Endothelial cell of umbilical vein (primary cell): ENCODE measurements around the gene GPS1. TPM values are rescaled to one million over a fixed set of nuclear protein-coding genes. Genes with fewer than 3 reads are reported as not detected.

Source experiments
- BruUV-seq: library from RNA; stranded (reverse); fragments of 400-500 nt; replicated peaks from 2 replicates; lab custom pipeline; 2021; lab: Mats Ljungman, UMichigan
- CTCF ChIA-PET: fragments of 300-600, 350-600 bp; sonication (Branson Sonifier 250); formaldehyde crosslinking; loops from one replicate; lab custom pipeline; 2021; ENCODE audit warnings: antibody characterized with exemption, inconsistent platforms; lab: Charles Lee
- POLR2A ChIA-PET: fragments of 300-600, 350-600 bp; sonication (Branson Sonifier 250); formaldehyde crosslinking; loops from one replicate; lab custom pipeline; 2021; ENCODE audit warnings: antibody characterized with exemption, inconsistent platforms; lab: Charles Lee
- DNase-seq: peaks from one replicate; pipeline ENCODE4 v3.0.0-alpha.2; 2011; ENCODE audit warnings: low read depth, low spot score
- FAIRE-seq: peaks from 2 replicates; lab custom pipeline; 2011; peaks lifted over from hg19 to GRCh38; lab: Jason Lieb, UNC
- H2AFZ ChIP-seq: 2 replicates; pipeline ENCODE4 v1.6.0; 2012; ENCODE audit warnings: low read depth, low read length, control low read depth, inconsistent platforms
- H3K27ac ChIP-seq: 2 replicates; pipeline ENCODE4 v1.5.1; 2011; ENCODE audit warnings: low read depth, mild to moderate bottlenecking, control low read depth, low read length, moderate library complexity; ENCODE audit not compliant: insufficient read depth
- H3K27me3 ChIP-seq, 2 experiments: 2 replicates each; pipeline versions ENCODE4 v1.6.0 to v1.6.1; 2011; ENCODE audit warnings: low read length in 2 of 2, mixed read lengths in 1 of 2; ENCODE audit not compliant: control insufficient read depth in 2 of 2, insufficient read depth in 2 of 2
- H3K36me3 ChIP-seq, 2 experiments: 2 replicates in 1 of 2; 3 replicates in 1 of 2; pipeline ENCODE4 v1.5.1; 2011; ENCODE audit warnings: low read length in 2 of 2, mild to moderate bottlenecking in 1 of 2, moderate library complexity in 1 of 2; ENCODE audit not compliant: control insufficient read depth in 2 of 2, insufficient read depth in 2 of 2; ENCODE audit errors: extremely low read depth in 1 of 2
- H3K4me1 ChIP-seq: 3 replicates; pipeline ENCODE4 v1.5.1; 2011; ENCODE audit warnings: mild to moderate bottlenecking, low read length; ENCODE audit not compliant: control insufficient read depth, insufficient read depth; ENCODE audit errors: extremely low read depth
- H3K4me2 ChIP-seq: 2 replicates; pipeline ENCODE4 v1.6.1; 2011; ENCODE audit warnings: low read length, control low read depth, mixed read lengths; ENCODE audit not compliant: insufficient read depth
- H3K4me3 ChIP-seq, 3 experiments: fragments of 200-600 bp in 1 of 3; sonication (generic), shearing (Covaris generic) in 1 of 3; replicated peaks in 1 of 3; 2 replicates each; pipeline ENCODE4 v1.5.1; 2011 to 2016; ENCODE audit warnings: control low read depth in 3 of 3, low read length in 3 of 3, mild to moderate bottlenecking in 2 of 3, inconsistent platforms in 1 of 3, low read depth in 1 of 3, moderate library complexity in 1 of 3; ENCODE audit not compliant: insufficient read depth in 1 of 3
- H3K79me2 ChIP-seq: 2 replicates; pipeline ENCODE4 v1.6.0; 2012; ENCODE audit warnings: low read length, inconsistent platforms; ENCODE audit not compliant: control insufficient read depth, insufficient read depth
- H3K9ac ChIP-seq: replicated peaks from 2 replicates; pipeline ENCODE3; 2011; ENCODE audit warnings: low read length, control low read depth; ENCODE audit not compliant: insufficient read depth; ENCODE audit errors: extremely low read depth
- H3K9me1 ChIP-seq: replicated peaks from 3 replicates; pipeline ENCODE4 v1.6.0; 2011; ENCODE audit warnings: mild to moderate bottlenecking, low read length; ENCODE audit not compliant: control insufficient read depth, insufficient read depth; ENCODE audit errors: extremely low read depth
- H3K9me3 ChIP-seq: replicated peaks from 2 replicates; pipeline ENCODE4 v1.5.1; 2012; ENCODE audit warnings: low read length, inconsistent platforms; ENCODE audit not compliant: control insufficient read depth, insufficient read depth
- H4K20me1 ChIP-seq: replicated peaks from 2 replicates; pipeline ENCODE3; 2011; ENCODE audit warnings: mild to moderate bottlenecking, low read length; ENCODE audit not compliant: control insufficient read depth, insufficient read depth; ENCODE audit errors: extremely low read depth
- GATA2 ChIP-seq: IDR thresholded peaks from 2 replicates; pipeline ENCODE4 v1.7.0; 2011; ENCODE audit warnings: low read depth, mild to moderate bottlenecking, moderate library complexity, mixed read lengths, low read length; ENCODE audit not compliant: insufficient read length, insufficient read depth
- POLR2A ChIP-seq: IDR thresholded peaks from 2 replicates; pipeline ENCODE4 v1.6.1; 2012; ENCODE audit warnings: low read depth, mild to moderate bottlenecking, control low read depth, low read length
- POLR2AphosphoS5 ChIP-seq: IDR thresholded peaks from 2 replicates; pipeline ENCODE4 v1.6.1; 2012; ENCODE audit warnings: low read depth, mild to moderate bottlenecking, control low read depth, low read length, moderate library complexity; ENCODE audit not compliant: insufficient read depth
- dilution Hi-C: fragments of 300-500 bp; cut with MboI; formaldehyde crosslinking; loops from one replicate; pipeline ENCODE4 v1.15.0; 2019; ENCODE audit warnings: low sequenced_read_pairs; ENCODE audit not compliant: extremely low pct_ligation_motif_present
- intact Hi-C: fragments of 100-400 bp; cut with micrococcal nuclease; formaldehyde crosslinking; loops from one replicate; pipeline ENCODE4 v1.10.0; 2022
- polyA plus RNA-seq, 4 experiments: library from polyadenylated mRNA; depleted of rRNA in 3 of 4; stranded (reverse) in 3 of 4; unstranded in 1 of 4; fragments of >200 nt; gene quantifications; 2 replicates each; pipeline versions ENCODE4 v1.2.1 to v1.2.3, GENCODE V29; 2011 to 2012; ENCODE audit warnings: missing spikeins in 1 of 4
- total RNA-seq: library from RNA; stranded (reverse); gene quantifications from 2 replicates; pipeline ENCODE4 v1.2.3, GENCODE V29; 2021
- TF ChIP-seq, protein P1 (sequence below), 2 donors: IDR thresholded peaks; 1 replicate in 1 of 2; 2 replicates in 1 of 2; pipeline ENCODE4 v1.5.1; 2011; ENCODE audit warnings: low read length in 2 of 2, mild to moderate bottlenecking in 2 of 2, moderate library complexity in 2 of 2, control low read depth in 1 of 2, inconsistent platforms in 1 of 2, low read depth in 1 of 2; ENCODE audit not compliant: insufficient read depth in 1 of 2; ENCODE audit errors: extremely low read depth in 1 of 2

The GPS1 gene
- total and polyA plus RNA-seq, 2 donors (not counting 3 experiments of a cell fraction or from before 2014, with no cell fraction given): 116 to 178 TPM

DNA sequence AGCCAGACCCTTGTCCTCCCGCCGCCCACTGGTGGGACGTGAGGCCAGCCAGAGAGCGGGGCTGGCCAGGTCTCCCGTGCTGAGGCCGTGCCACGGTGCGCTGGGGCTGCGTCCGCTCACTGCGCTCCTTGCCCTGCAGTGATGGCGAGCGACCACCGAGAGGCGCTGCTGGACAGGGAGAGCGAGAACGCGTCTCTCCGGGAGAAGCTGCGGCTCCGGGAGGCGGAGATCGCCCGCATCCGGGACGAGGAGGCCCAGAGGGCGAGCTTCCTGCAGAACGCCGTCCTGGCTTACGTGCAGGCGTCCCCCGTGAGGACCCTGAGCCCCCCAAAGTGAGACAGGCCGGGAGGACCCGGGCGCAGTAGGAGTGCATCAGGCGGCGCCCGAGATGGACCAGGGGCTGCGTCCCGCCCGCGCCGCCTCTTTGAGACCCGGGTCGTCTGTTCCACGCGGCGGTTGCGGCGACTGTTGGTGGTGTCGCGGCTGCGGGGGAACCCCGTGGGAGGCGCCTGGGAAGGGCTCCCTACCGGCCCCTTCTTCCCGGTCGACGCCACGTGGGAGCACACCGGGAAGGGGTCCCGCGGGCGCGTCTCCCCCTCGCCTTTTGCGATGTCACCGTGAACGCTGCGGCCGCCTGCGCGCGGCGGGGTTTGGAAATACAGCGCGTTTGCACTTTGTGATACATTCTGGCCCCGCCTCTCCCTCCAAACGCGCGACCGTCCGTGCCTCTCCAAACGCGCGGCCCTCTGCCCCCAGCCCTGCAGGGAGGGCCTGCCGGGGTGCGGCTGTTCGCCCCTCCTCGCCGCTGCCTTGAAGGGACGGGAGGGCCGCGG lies 21.0 kb upstream of the GPS1 start:
- POLR2A ChIA-PET: no interaction called here
- Histone ChIP-seq H2AFZ (peak overlapping the region; percentile 92), H3K9me3 (no peaks in the 10 kb centered on the region), H3K9ac (peak overlapping the region; percentile 41), H3K27me3 (no peaks in the 10 kb centered on the region), H4K20me1 (no peaks in the 10 kb centered on the region), H3K27ac (no peak overlapping the region), H3K79me2 (peaks cover 4% of the 10 kb centered on the region), H3K36me3 (no peaks in the 10 kb centered on the region), H3K4me2 (peak overlapping the region; percentile 79), H3K4me3 (peak overlapping the region; percentile 51 to 78 (median 53)), H3K4me1 (peaks cover 10% of the 10 kb centered on the region), H3K9me1 (no peaks in the 10 kb centered on the region)
- FAIRE-seq: peak; percentile 97
- dilution Hi-C loops (no loop called here), intact Hi-C loops (loop anchor here (1.0 to 10.0 kb wide), 4 partner anchors 68 to 384 kb away; partner anchors contain the start of genes FASN, HEXD and OGFOD3)
- CTCF ChIA-PET: interaction anchor here (0.5 to 4.2 kb wide), 62 partner anchors 10 to 308 kb away, joined by 3 to 127 read pairs (median 4); partner anchors contain the start of genes CCDC57, CENPX, CSNK1D and FASN
- BruUV-seq: TSS peak; percentile 36
- no peak for TF ChIP-seq GATA2
- TF ChIP-seq, protein P1, sequence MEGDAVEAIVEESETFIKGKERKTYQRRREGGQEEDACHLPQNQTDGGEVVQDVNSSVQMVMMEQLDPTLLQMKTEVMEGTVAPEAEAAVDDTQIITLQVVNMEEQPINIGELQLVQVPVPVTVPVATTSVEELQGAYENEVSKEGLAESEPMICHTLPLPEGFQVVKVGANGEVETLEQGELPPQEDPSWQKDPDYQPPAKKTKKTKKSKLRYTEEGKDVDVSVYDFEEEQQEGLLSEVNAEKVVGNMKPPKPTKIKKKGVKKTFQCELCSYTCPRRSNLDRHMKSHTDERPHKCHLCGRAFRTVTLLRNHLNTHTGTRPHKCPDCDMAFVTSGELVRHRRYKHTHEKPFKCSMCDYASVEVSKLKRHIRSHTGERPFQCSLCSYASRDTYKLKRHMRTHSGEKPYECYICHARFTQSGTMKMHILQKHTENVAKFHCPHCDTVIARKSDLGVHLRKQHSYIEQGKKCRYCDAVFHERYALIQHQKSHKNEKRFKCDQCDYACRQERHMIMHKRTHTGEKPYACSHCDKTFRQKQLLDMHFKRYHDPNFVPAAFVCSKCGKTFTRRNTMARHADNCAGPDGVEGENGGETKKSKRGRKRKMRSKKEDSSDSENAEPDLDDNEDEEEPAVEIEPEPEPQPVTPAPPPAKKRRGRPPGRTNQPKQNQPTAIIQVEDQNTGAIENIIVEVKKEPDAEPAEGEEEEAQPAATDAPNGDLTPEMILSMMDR (IDR thresholded peaks at IDR 0.05; ENCODE audit: extremely low read depth in 1 of 2, insufficient read depth in 1 of 2, low read depth in 1 of 2, low read length in 2 of 2): peak; percentile 82 to 98
- peak; percentile 41 for TF ChIP-seq POLR2AphosphoS5
- no peak for TF ChIP-seq POLR2A
- DNase-seq: peak; percentile 81
